Astrocyte (in vitro differentiated cells and primary cell): ENCODE data around the gene ZNF71. TPM values are rescaled to one million over a fixed set of nuclear protein-coding genes. Genes with fewer than 3 reads are reported as not detected.
A peak's percentile ranks its signal among the peaks of the same experiment; 100 is the strongest.
"Not testable (repeated sequence)": the region's sequence is repeated elsewhere in the genome, so short reads cannot be mapped to it uniquely, and the experiment has no call there.

Source experiments
- DNase-seq: peaks from one replicate; pipeline ENCODE4 v3.0.0-alpha.2; 2010; ENCODE audit warnings: low read depth
- FAIRE-seq: peaks from 2 replicates; lab custom pipeline; 2011; peaks lifted over from hg19 to GRCh38; lab: Jason Lieb, UNC
- H2AFZ ChIP-seq: 2 replicates; pipeline ENCODE4 v1.6.0; 2012; ENCODE audit warnings: low read depth, low read length, inconsistent platforms
- H3K27ac ChIP-seq: 2 replicates; pipeline ENCODE4 v1.5.1; 2011; ENCODE audit warnings: low read depth, low read length, inconsistent platforms
- H3K27me3 ChIP-seq: 2 replicates; pipeline ENCODE4 v1.6.0; 2011; ENCODE audit warnings: low read length, inconsistent platforms; ENCODE audit not compliant: insufficient read depth
- H3K36me3 ChIP-seq: 2 replicates; pipeline ENCODE4 v1.5.1; 2011; ENCODE audit warnings: low read length, inconsistent platforms; ENCODE audit not compliant: insufficient read depth
- H3K4me1 ChIP-seq: 2 replicates; pipeline ENCODE4 v1.5.1; 2011; ENCODE audit warnings: low read length, inconsistent platforms; ENCODE audit not compliant: insufficient read depth
- H3K4me2 ChIP-seq: 2 replicates; pipeline ENCODE4 v1.6.0; 2012; ENCODE audit warnings: low read length, inconsistent platforms
- H3K4me3 ChIP-seq: 2 replicates; pipeline ENCODE4 v1.5.1; 2011; ENCODE audit warnings: low read depth, mild to moderate bottlenecking, low read length, inconsistent platforms; ENCODE audit not compliant: insufficient read depth
- H3K79me2 ChIP-seq: 2 replicates; pipeline ENCODE4 v1.6.0; 2012; ENCODE audit warnings: mild to moderate bottlenecking, low read length, inconsistent platforms; ENCODE audit not compliant: insufficient read depth
- H3K9ac ChIP-seq: 2 replicates; pipeline ENCODE4 v1.6.0; 2012; ENCODE audit warnings: mild to moderate bottlenecking, low read length, inconsistent platforms
- H3K9me3 ChIP-seq: 2 replicates; pipeline ENCODE4 v1.5.1; 2012; ENCODE audit warnings: low read depth, mild to moderate bottlenecking, low read length, inconsistent platforms; ENCODE audit not compliant: insufficient read depth
- H4K20me1 ChIP-seq: 2 replicates; pipeline ENCODE4 v1.6.0; 2012; ENCODE audit warnings: low read length, inconsistent platforms; ENCODE audit not compliant: insufficient read depth
- H3K27ac Mint-ChIP-seq: one replicate; pipeline ENCODE4 v1.8.0; 2021; ENCODE audit warnings: mild to moderate bottlenecking, mixed read lengths; ENCODE audit not compliant: unreplicated experiment
- H3K27me3 Mint-ChIP-seq: one replicate; pipeline ENCODE4 v1.8.0; 2021; ENCODE audit warnings: low read depth, mixed read lengths; ENCODE audit not compliant: unreplicated experiment
- H3K36me3 Mint-ChIP-seq: one replicate; pipeline ENCODE4 v1.8.0; 2021; ENCODE audit warnings: low read depth, mixed read lengths; ENCODE audit not compliant: unreplicated experiment
- H3K4me1 Mint-ChIP-seq: one replicate; pipeline ENCODE4 v1.8.0; 2021; ENCODE audit warnings: low read depth, mixed read lengths; ENCODE audit not compliant: unreplicated experiment
- H3K4me3 Mint-ChIP-seq: one replicate; pipeline ENCODE4 v1.8.0; 2021; ENCODE audit warnings: mild to moderate bottlenecking, moderate library complexity, mixed read lengths; ENCODE audit not compliant: unreplicated experiment
- H3K9me3 Mint-ChIP-seq: one replicate; pipeline ENCODE4 v1.8.0; 2021; ENCODE audit warnings: mild to moderate bottlenecking, mixed read lengths; ENCODE audit not compliant: unreplicated experiment
- CTCF ChIP-seq: IDR thresholded peaks from 2 replicates; pipeline ENCODE4 v1.5.1; 2011; ENCODE audit warnings: low read depth, mild to moderate bottlenecking, inconsistent platforms, low read length, moderate library complexity; ENCODE audit not compliant: insufficient read depth
- EZH2 ChIP-seq: IDR thresholded peaks from 2 replicates; pipeline ENCODE4 v1.6.1; 2012; ENCODE audit warnings: mild to moderate bottlenecking, low read length, inconsistent platforms; ENCODE audit not compliant: insufficient read depth
- total RNA-seq: library from RNA; stranded (reverse); gene quantifications from 2 replicates; pipeline ENCODE4 v1.2.1, GENCODE V29; 2021

The ZNF71 gene
- total RNA-seq, 1 donor from 2014 or later = 12.2 TPM

DNA sequence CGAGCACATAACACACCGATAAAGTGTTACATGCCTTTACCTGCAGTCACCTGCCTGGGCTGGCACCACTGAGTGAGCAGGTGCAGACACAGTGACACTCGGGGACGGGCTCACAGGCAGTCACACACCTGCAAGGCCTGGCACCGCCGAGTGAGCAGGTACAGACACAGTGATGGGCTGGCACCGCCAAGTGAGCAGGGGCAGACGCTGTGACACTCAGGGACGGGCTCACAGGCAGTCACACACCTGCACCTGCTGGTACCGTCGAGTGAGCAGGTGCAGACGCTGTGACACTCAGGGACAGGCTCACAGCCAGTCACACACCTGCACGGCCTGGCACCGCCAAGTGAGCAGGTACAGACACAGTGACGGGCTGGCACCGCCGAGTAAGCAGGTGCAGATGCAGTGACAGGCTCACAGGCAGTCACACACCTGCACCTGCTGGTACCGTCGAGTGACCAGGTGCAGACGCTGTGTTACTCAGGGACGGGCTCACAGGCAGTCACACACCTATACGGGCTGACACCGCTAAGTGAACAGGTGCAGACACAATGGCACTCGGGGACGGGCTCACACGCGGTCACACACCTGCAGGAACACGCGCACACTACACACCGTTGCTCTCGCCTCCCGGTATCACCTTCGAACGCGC lies 76.0 kb downstream of the ZNF71 start:
- DNase-seq (no peak), FAIRE-seq (no peak)
- H3K9me3 ChIP-seq = peaks cover 14% of the 10 kb centered on the region
- no peaks in the 10 kb centered on the region for H3K27me3 Mint-ChIP-seq
- no peaks in the 10 kb centered on the region for H4K20me1 ChIP-seq
- H3K4me3 ChIP-seq = peak overlapping the region; percentile 10
- H3K4me1 ChIP-seq = no peaks in the 10 kb centered on the region
- TF ChIP-seq EZH2 (no peak), CTCF (no peak)
- H3K4me3 Mint-ChIP-seq = no peak overlapping the region
- peaks cover 2% of the 10 kb centered on the region for H3K36me3 Mint-ChIP-seq
- H3K79me2 ChIP-seq = no peaks in the 10 kb centered on the region
- H2AFZ ChIP-seq = peak overlapping the region; percentile 80
- H3K9me3 Mint-ChIP-seq = peaks cover 23% of the 10 kb centered on the region
- H3K27ac Mint-ChIP-seq = no peak overlapping the region
- no peaks in the 10 kb centered on the region for H3K36me3 ChIP-seq
- H3K9ac ChIP-seq = no peak overlapping the region
- peak overlapping the region; percentile 60 for H3K4me2 ChIP-seq
- no peak overlapping the region for H3K27ac ChIP-seq
- no peaks in the 10 kb centered on the region for H3K4me1 Mint-ChIP-seq
- H3K27me3 ChIP-seq = no peaks in the 10 kb centered on the region

- no peak for FAIRE-seq
- H4K20me1 ChIP-seq = no peaks in the 10 kb centered on the region
- no peaks in the 10 kb centered on the region for H3K4me1 ChIP-seq
- no peak for TF ChIP-seq EZH2
- TF ChIP-seq CTCF = no peak
- H2AFZ ChIP-seq = peak within 1 kb of the TSS; percentile 80
- Mint-ChIP-seq H3K27ac (no peak within 1 kb of the TSS), H3K27me3 (no peaks in the 10 kb centered on the region), H3K4me1 (no peaks in the 10 kb centered on the region), H3K9me3 (peaks cover 28% of the 10 kb centered on the region), H3K36me3 (peaks cover 2% of the 10 kb centered on the region), H3K4me3 (no peak within 1 kb of the TSS)
- no peak within 1 kb of the TSS for H3K27ac ChIP-seq
- peak within 1 kb of the TSS; percentile 10 for H3K4me3 ChIP-seq
- peaks cover 14% of the 10 kb centered on the region for H3K9me3 ChIP-seq
- peak within 1 kb of the TSS; percentile 60 for H3K4me2 ChIP-seq
- no peaks in the 10 kb centered on the region for H3K79me2 ChIP-seq
- no peaks in the 10 kb centered on the region for H3K36me3 ChIP-seq
- H3K9ac ChIP-seq = no peak within 1 kb of the TSS
- H3K27me3 ChIP-seq = no peaks in the 10 kb centered on the region
- no peak for DNase-seq
Measured at GRCh38 chr19:56671613-56671994, 76.5 kb downstream of the ZNF71 start, which contains the start of gene ZNF835. Gene ZNF835 (minus strand): TSS chr19:56671757. CDS start chr19:56665198, 6,559 bp downstream.

GRCh38 chr19:56672610-56673009 lies 77.5 kb downstream of the ZNF71 start:
- FAIRE-seq, H3K4me1 Mint-ChIP-seq, H3K36me3 Mint-ChIP-seq, H2AFZ ChIP-seq, H3K36me3 ChIP-seq, H3K79me2 ChIP-seq, H3K4me2 ChIP-seq, H3K4me1 ChIP-seq, H3K4me3 ChIP-seq, H3K27me3 Mint-ChIP-seq, H3K27ac ChIP-seq, H3K9ac ChIP-seq, DNase-seq, H3K27me3 ChIP-seq, H4K20me1 ChIP-seq, H3K4me3 Mint-ChIP-seq, H3K27ac Mint-ChIP-seq: not testable (repeated sequence)
- H3K9me3 Mint-ChIP-seq = peaks cover 27% of the 10 kb centered on the region
- H3K9me3 ChIP-seq = peaks cover 12% of the 10 kb centered on the region

Other genes starting within 250 kb of the ZNF71 start
- 3.6 and 4.9 TPM in 2 replicates for gene ZNF582, start 201.8 kb upstream of the ZNF71 start, total RNA-seq
- 6.4 and 8.1 TPM in 2 replicates for gene ZNF583, start 191.0 kb upstream of the ZNF71 start, total RNA-seq
- 0.50 and 0.64 TPM in 2 replicates for gene ZNF667, start 118.0 kb upstream of the ZNF71 start, total RNA-seq
- gene ZNF471, start 87.4 kb upstream of the ZNF71 start, total RNA-seq = 0.26 and 0.77 TPM in 2 replicates
- gene ZFP28, start 56.4 kb upstream of the ZNF71 start, total RNA-seq = 2.3 and 3.2 TPM in 2 replicates
- gene ZNF470, start 27.8 kb upstream of the ZNF71 start, total RNA-seq = 4.9 and 6.8 TPM in 2 replicates
- 0.27 TPM in 1 of 2 replicates, not detected in the other for gene SMIM17, start 47.9 kb downstream of the ZNF71 start, total RNA-seq
- gene ZNF835, start 76.5 kb downstream of the ZNF71 start, total RNA-seq = not detected in 2 replicates
- gene PEG3, start 245.4 kb downstream of the ZNF71 start, total RNA-seq = not detected in 2 replicates
- gene ZIM2, start 245.4 kb downstream of the ZNF71 start, total RNA-seq = not detected in 2 replicates